ENCODE data around the gene EHF. TPM values are rescaled to one million over a fixed set of nuclear protein-coding genes. Genes with fewer than 3 reads are reported as not detected.

The EHF gene
- total and polyA plus RNA-seq, 2 of the 8 experiments (the other 6 are each of a cell fraction or from before 2014, with no cell fraction given) = not detected

- FAIRE-seq (no peak), DNase-seq (ENCODE audit: low read depth in 1 of 2, low spot score in 2 of 2) (no peak)
- Histone ChIP-seq H3K4me3 (ENCODE audit: extremely low read depth in 1 of 4, insufficient read depth in 2 of 4, low read depth in 3 of 4, low read length in 4 of 4) (no peak overlapping the region), H4K5ac (ENCODE audit: insufficient read length, low read depth, low read length) (no peak overlapping the region), H3K9ac (replicated peaks in 1 of 4; ENCODE audit: extremely low read depth in 1 of 4, low read depth in 3 of 4, low read length in 3 of 4) (no peak overlapping the region), H2BK5ac (ENCODE audit: low read depth, low read length) (no peak overlapping the region), H2BK120ac (replicated peaks; ENCODE audit: low read depth, low read length) (no peak overlapping the region), H3K18ac (ENCODE audit: extremely low read depth, low read length) (no peak overlapping the region), H3K79me1 (ENCODE audit: low read depth, low read length) (no peaks in the 10 kb centered on the region), H2BK12ac (ENCODE audit: low read depth, low read length) (no peak overlapping the region), H3K4me1 (replicated peaks in 1 of 4; ENCODE audit: control insufficient read depth in 3 of 4, insufficient read depth in 4 of 4, low read length in 3 of 4) (no peaks in the 10 kb centered on the region; a peak in 2 of 7 replicates), H3K9me3 (ENCODE audit: insufficient read depth in 2 of 2, low read depth in 1 of 2, low read length in 1 of 2) (no peaks in the 10 kb centered on the region), H2AK5ac (ENCODE audit: low read depth, low read length) (no peak overlapping the region), H3K27ac (ENCODE audit: low read depth, low read length) (no peak overlapping the region), H3K56ac (replicated peaks; ENCODE audit: insufficient read length, low read depth, low read length) (no peak overlapping the region), H3K36me3 (ENCODE audit: control insufficient read depth in 2 of 4, insufficient read depth in 4 of 4, low read length in 3 of 4) (no peaks in the 10 kb centered on the region), H3K27me3 (replicated peaks in 1 of 4; ENCODE audit: control insufficient read depth in 3 of 4, extremely low read depth in 1 of 4, insufficient read depth in 3 of 4, low read length in 3 of 4) (no peaks in the 10 kb centered on the region), H3K4ac (replicated peaks; ENCODE audit: insufficient read length, low read depth, low read length) (no peak overlapping the region), H3K4me2 (ENCODE audit: insufficient read depth in 1 of 2, low read depth in 2 of 2, low read length in 2 of 2) (no peak overlapping the region), H3K14ac (ENCODE audit: insufficient read length) (no peak overlapping the region), H3K23ac (ENCODE audit: insufficient read length) (no peak overlapping the region), H4K20me1 (replicated peaks in 1 of 2; ENCODE audit: control insufficient read depth in 1 of 2, insufficient read depth in 2 of 2, low read length in 2 of 2) (no peaks in the 10 kb centered on the region), H2AFZ (ENCODE audit: low read length) (no peak overlapping the region), H2BK20ac (ENCODE audit: low read length) (no peak overlapping the region), H4K91ac (replicated peaks; ENCODE audit: insufficient read length, low read length) (no peak overlapping the region), H3K79me2 (ENCODE audit: control insufficient read depth in 1 of 2, insufficient read depth in 2 of 2, low read length in 2 of 2) (no peaks in the 10 kb centered on the region), H3K23me2 (ENCODE audit: low read depth, low read length) (no peaks in the 10 kb centered on the region), H2BK15ac (ENCODE audit: low read length) (no peak overlapping the region), H4K8ac (ENCODE audit: extremely low read depth, insufficient read depth, low read length) (no peak overlapping the region)
- WGBS, 2 experiments (ENCODE audit: extremely low coverage in 1 of 2, insufficient coverage in 1 of 2, insufficient read length in 1 of 2, insufficient replicate concordance in 2 of 2, low coverage in 1 of 2, low lambda C conversion rate in 2 of 2, missing lambda C conversion rate in 1 of 2) = 76% methylated on average over 2 of the region's 2 CpGs; no CpG with 5 or more reads in 1 of the 2 experiments
- TF ChIP-seq CREB1 (IDR thresholded peaks at IDR 0.05) = no peak
- TF ChIP-seq GABPA (IDR thresholded peaks at IDR 0.05; ENCODE audit: borderline replicate concordance, insufficient read depth, low read length) = no peak
- no peak for TF ChIP-seq POLR2A (IDR thresholded peaks at IDR 0.05; ENCODE audit: control extremely low read depth in 1 of 2, low read depth in 2 of 2, low read length in 2 of 2)
- TF ChIP-seq RBBP5 (IDR thresholded peaks at IDR 0.05; ENCODE audit: borderline replicate concordance, low read depth, low read length) = no peak
- ChIA-PET POLR2A (ENCODE audit: partially characterized antibody) (no interaction called here), CTCF (ENCODE audit: partially characterized antibody) (interaction anchor here (0.7 to 1.5 kb wide), 4 partner anchors 15 to 125 kb away, joined by 3 to 4 read pairs (median 4); no protein-coding TSS in a partner anchor)
Observed at GRCh38 chr11:34620202-34620601, 691 bp upstream of the EHF start.
